Measurements from ENCODE around the gene C16orf96. TPM values are rescaled to one million over a fixed set of nuclear protein-coding genes. Genes with fewer than 3 reads are reported as not detected.

Gene C16orf96
- total and polyA plus RNA-seq, 9 donors: 0.29 to 0.91 (median 0.53) TPM

DNA sequence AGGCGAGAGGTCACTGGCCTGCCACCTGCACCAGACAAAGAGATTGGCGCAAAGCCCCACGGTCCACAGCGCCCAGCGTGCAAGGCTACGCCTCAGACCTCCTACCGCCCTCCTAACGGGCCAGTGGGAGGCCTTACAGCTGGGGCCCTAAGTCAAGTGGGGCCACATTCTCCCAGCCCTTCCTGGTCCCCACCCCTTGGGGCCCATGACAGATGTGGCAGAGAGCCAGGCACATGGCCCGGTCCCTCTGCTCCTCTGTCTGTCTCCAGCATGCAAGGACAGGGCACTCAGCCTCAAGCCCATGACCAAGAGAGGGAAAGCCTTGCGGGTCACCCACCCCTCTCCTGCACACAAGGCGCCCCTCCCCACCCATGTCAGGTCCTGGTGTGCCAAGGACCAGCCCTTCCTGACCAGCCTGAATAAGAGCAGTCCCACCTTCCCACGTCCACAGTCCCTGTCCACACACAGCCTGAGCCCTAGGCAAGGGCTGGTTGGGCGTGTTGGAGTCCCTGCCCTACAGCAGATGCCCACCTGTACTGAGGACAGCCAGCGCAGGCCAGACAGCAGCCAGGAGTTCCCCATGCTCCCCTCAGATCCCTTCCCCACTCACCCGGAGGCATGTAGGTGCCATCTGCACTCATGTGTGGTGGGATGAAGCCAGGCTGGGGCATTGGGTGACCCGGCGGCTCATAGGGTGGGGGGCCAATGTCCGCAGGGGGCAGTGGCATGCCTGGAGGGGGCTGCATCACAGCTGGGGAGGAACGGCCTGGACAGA lies 42.9 kb upstream of the C16orf96 start:
- H3K4me1 ChIP-seq (ENCODE audit: control insufficient read depth, insufficient read depth, low read length): peaks cover 30% of the 10 kb centered on the region
- no peak overlapping the region for H3K27ac ChIP-seq (ENCODE audit: low read length)

DNA sequence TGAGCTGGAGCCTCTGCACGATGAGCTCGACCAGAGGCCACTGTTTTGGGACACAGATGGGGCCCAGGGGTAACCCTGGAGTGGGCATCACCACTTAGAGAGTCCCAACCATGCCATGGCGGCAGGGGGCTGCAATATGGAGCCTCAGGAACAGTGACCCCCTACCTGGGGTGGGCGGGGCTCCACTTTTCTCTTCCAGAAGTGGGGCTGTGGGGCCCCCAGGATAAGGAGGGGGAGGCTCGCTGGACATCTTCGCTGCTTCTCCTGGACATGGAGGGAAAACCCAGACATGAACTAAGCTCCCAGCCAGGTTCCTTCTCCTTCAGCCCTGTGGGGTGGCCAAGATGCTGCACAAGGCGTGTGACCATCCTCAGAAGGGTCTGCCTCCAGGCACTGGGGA lies 42.3 kb upstream of the C16orf96 start:
- Histone ChIP-seq H3K27ac (ENCODE audit: low read length) (no peak overlapping the region), H3K36me3 (ENCODE audit: control insufficient read depth, insufficient read depth, low read length) (peaks cover 44% of the 10 kb centered on the region), H3K4me3 (ENCODE audit: low read length) (no peak overlapping the region), H3K27me3 (ENCODE audit: control insufficient read depth, insufficient read depth, low read length) (no peaks in the 10 kb centered on the region), H3K4me1 (ENCODE audit: control insufficient read depth, insufficient read depth, low read length) (peaks cover 30% of the 10 kb centered on the region), H3K9me3 (replicated peaks; ENCODE audit: control insufficient read depth, low read depth, low read length) (no peaks in the 10 kb centered on the region)
- no peak for DNase-seq
- WGBS (ENCODE audit: insufficient coverage): 78% methylated on average over 3 of the region's 7 CpGs

More for the DNA sequence above, 42.9 kb upstream of the C16orf96 start:
- Histone ChIP-seq H3K27me3 (ENCODE audit: control insufficient read depth, insufficient read depth, low read length) (no peaks in the 10 kb centered on the region), H3K36me3 (ENCODE audit: control insufficient read depth, insufficient read depth, low read length) (peaks cover 50% of the 10 kb centered on the region), H3K9me3 (replicated peaks; ENCODE audit: control insufficient read depth, low read depth, low read length) (no peaks in the 10 kb centered on the region), H3K4me3 (ENCODE audit: low read length) (no peak overlapping the region)
- no peak for DNase-seq
- WGBS (ENCODE audit: insufficient coverage): 83% methylated on average over 16 of the region's 19 CpGs

DNA sequence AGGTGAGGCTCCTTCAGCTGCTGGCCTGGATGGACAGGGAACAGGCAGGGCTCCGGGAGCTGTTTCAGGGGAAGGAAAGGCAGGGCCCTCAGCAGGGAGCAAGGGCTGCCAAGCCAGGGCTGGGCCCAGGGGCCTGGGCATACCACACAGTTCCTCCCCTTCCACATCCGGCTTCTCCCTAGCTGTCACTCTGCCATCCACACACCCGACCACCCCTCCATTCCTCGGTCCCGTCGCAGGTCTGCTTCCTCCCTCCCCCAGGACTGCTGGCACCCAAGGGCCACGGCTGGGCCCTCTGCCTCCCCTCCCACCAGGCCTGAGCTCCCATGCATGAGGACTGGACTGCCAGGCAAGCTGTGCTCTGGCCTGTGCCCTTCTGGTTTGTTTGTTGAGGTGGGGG lies 41.5 kb upstream of the C16orf96 start:
- no peak for DNase-seq
- Histone ChIP-seq H3K27me3 (ENCODE audit: control insufficient read depth, insufficient read depth, low read length) (no peaks in the 10 kb centered on the region), H3K36me3 (ENCODE audit: control insufficient read depth, insufficient read depth, low read length) (peaks cover 37% of the 10 kb centered on the region), H3K9me3 (replicated peaks; ENCODE audit: control insufficient read depth, low read depth, low read length) (no peaks in the 10 kb centered on the region), H3K4me1 (ENCODE audit: control insufficient read depth, insufficient read depth, low read length) (peaks cover 30% of the 10 kb centered on the region), H3K27ac (ENCODE audit: low read length) (peak overlapping the region; percentile 35), H3K4me3 (ENCODE audit: low read length) (no peak overlapping the region)
- 52% methylated on average over 2 of the region's 7 CpGs for WGBS (ENCODE audit: insufficient coverage)

DNA sequence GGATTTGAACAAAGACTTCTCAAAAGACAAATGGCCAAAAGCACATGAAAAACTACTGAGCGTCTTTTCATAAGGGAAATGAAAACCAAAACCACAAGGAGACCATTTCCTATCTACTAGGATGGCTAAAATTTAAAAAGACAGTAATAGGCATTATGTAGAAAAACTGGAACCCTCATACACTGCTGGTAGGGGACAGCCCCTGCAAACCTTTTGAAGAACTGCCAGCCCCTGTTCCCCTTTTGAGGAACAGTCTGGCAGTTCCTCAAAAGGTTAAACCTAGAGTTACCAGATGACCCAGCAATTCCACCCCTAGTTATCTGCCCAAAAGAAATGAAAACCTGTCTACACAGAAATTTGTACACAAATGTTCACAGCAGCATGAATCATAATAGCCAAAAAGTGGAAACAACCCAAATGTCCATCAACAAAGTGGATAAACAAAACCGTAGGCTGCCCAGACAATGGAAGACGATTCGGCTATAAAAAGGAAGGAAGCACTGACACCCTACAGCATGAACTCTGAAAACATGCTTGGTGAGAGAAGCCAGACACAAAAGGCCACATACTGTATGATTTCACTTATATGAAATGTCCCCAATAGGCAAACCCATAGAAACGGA lies 40.4 kb upstream of the C16orf96 start:
- H3K4me1 ChIP-seq (ENCODE audit: control insufficient read depth, insufficient read depth, low read length): peaks cover 30% of the 10 kb centered on the region
- WGBS (ENCODE audit: insufficient coverage): 60% methylated on average over 1 of the region's 5 CpGs
- peak; percentile 69 for DNase-seq
- no peak overlapping the region for H3K27ac ChIP-seq (ENCODE audit: low read length)
- peaks cover 29% of the 10 kb centered on the region for H3K36me3 ChIP-seq (ENCODE audit: control insufficient read depth, insufficient read depth, low read length)
- H3K27me3 ChIP-seq (ENCODE audit: control insufficient read depth, insufficient read depth, low read length): no peaks in the 10 kb centered on the region
- no peak overlapping the region for H3K4me3 ChIP-seq (ENCODE audit: low read length)
- H3K9me3 ChIP-seq (replicated peaks; ENCODE audit: control insufficient read depth, low read depth, low read length): no peaks in the 10 kb centered on the region

DNA sequence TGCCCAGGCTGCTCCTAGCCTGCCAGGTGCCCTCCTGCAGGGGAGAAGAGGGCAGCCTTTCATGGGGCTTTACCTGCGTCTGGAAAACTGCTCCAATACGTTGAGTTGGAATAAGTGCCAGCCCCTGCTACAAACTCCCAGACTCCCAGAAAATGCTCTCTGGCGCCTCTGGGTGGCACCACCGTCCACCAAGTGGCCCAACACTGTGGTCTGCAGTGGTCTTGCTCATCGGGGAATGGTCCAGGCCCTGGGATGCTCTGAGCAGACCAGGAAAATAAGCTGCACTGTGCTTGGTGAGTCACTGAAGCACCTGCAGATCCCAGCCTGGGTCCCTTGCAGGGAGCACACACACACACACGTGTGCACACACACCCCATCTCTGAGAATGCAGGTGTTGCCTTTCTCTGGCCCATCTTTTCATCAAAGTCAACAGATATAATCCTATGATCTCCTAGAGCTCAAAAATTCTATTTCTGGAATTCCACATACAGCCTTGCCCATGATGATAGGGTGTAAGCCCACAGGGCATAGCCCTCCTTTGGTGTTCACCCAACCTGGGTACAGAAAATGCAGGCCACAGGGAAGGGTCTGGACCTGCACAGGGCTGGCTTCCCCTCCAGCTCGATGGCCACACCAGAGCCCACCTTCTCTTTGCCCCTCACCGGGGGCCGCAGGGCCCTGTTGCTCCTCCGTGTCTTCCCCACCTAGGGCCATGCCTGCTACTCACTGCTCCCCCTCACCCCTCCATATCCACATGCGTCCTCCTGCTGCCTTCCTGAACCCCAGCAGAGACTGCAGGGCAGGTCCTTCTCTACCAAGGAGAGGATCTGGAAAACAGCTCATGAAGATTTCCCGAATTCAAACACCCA lies 38.1 kb upstream of the C16orf96 start:
- peak; percentile 52 for DNase-seq
- Histone ChIP-seq H3K9me3 (replicated peaks; ENCODE audit: control insufficient read depth, low read depth, low read length) (no peaks in the 10 kb centered on the region), H3K4me1 (ENCODE audit: control insufficient read depth, insufficient read depth, low read length) (peaks cover 36% of the 10 kb centered on the region), H3K27me3 (ENCODE audit: control insufficient read depth, insufficient read depth, low read length) (no peaks in the 10 kb centered on the region), H3K4me3 (ENCODE audit: low read length) (no peak overlapping the region), H3K36me3 (ENCODE audit: control insufficient read depth, insufficient read depth, low read length) (peaks cover 7% of the 10 kb centered on the region), H3K27ac (ENCODE audit: low read length) (no peak overlapping the region)
- WGBS (ENCODE audit: insufficient coverage): 49% methylated on average over 10 of the region's 12 CpGs

DNA sequence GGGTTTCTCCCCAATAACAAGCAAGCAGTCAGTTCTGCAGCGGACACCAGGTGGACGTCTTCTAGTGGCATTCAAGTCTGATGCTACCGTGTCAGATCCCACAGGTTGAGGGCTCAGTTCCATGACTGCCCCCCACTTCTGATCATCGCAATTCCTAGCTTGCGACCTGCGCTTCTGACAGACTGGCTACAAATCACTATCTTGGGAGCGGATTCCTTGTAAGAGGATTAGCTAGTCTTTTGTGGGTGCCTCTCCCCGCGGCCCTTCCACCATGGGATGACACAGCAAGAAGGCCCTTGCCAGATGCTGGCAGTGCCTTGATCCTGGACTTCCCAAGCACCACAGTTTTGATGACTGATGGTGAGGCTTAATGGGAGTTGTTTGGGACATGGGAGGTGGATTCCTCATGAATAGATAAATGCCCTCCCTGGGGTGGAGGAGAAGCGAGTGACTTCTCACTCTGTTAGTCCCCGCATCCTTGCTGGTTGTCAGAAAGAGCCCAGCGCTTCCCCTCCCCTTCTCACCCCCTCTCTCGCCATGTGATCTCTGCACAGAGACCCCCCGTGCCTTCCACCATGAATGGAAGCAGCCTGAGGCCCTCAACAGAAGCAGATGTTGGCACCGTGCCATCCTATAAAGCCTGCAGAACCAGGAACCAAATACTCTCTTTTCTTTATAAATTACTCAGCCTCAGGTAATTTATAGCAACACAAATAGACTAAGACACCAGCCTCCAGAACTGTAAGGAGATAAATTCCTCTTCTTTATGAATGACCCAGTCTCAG lies 36.7 kb upstream of the C16orf96 start:
- no peak for DNase-seq
- H3K4me1 ChIP-seq (ENCODE audit: control insufficient read depth, insufficient read depth, low read length): peaks cover 39% of the 10 kb centered on the region
- no peaks in the 10 kb centered on the region for H3K9me3 ChIP-seq (replicated peaks; ENCODE audit: control insufficient read depth, low read depth, low read length)
- 71% methylated on average over 8 of the region's 15 CpGs for WGBS (ENCODE audit: insufficient coverage)
- H3K27ac ChIP-seq (ENCODE audit: low read length): no peak overlapping the region
- H3K4me3 ChIP-seq (ENCODE audit: low read length): no peak overlapping the region
- peaks cover under 1% of the 10 kb centered on the region for H3K36me3 ChIP-seq (ENCODE audit: control insufficient read depth, insufficient read depth, low read length)
- no peaks in the 10 kb centered on the region for H3K27me3 ChIP-seq (ENCODE audit: control insufficient read depth, insufficient read depth, low read length)

DNA sequence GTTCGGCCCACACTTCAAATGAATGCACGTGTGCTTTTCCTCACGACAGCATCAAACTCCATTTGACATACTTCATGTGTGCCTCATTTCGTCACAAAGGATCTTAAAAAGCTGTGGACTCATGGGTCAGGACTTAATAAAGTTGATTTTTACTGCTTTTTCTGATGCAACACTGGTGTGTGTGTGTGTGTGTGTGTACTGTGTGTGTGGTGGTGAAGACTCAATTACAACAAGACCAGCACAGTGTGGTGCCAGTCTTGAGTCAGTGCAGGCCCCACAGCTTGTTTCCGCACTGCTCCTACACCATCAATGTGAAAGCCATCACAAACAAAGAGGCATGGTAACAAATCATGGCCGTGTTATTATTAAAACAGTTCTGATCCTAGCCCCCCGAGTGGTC lies 35.2 kb upstream of the C16orf96 start:
- no peak overlapping the region for H3K4me3 ChIP-seq (ENCODE audit: low read length)
- H3K27ac ChIP-seq (ENCODE audit: low read length): no peak overlapping the region
- no peak for DNase-seq
- no peaks in the 10 kb centered on the region for H3K27me3 ChIP-seq (ENCODE audit: control insufficient read depth, insufficient read depth, low read length)
- H3K9me3 ChIP-seq (replicated peaks; ENCODE audit: control insufficient read depth, low read depth, low read length): no peaks in the 10 kb centered on the region
- 64% methylated on average over 3 of the region's 7 CpGs for WGBS (ENCODE audit: insufficient coverage)
- peaks cover 50% of the 10 kb centered on the region for H3K4me1 ChIP-seq (ENCODE audit: control insufficient read depth, insufficient read depth, low read length)
- H3K36me3 ChIP-seq (ENCODE audit: control insufficient read depth, insufficient read depth, low read length): no peaks in the 10 kb centered on the region

DNA sequence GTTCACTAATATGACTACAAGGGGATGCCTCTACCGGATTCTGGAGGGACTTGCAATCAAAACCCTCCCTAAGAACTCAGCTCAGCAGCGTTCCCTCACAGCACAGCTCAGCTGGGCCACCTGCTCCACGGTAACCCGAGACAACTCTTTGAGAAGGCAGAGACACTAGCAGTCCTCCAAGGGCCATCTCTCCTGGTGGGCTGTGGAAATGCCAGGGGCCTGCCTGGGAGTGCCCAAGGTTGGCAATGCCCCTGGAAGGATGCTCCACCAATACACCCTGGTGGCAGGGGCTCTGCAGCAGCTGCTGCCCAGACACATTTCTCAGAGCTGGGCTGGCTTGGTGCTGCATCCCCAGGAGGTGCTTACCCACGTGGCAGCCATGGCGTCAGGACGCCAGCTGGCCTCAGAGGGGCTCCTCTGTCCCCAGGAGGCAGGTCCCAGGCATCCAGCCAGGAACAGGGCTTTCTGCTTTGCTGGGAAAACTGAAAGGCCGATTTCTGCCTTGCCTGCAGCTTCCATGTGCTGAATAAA lies 34.0 kb upstream of the C16orf96 start:
- Histone ChIP-seq H3K27me3 (ENCODE audit: control insufficient read depth, insufficient read depth, low read length) (no peaks in the 10 kb centered on the region), H3K36me3 (ENCODE audit: control insufficient read depth, insufficient read depth, low read length) (no peaks in the 10 kb centered on the region), H3K27ac (ENCODE audit: low read length) (peak overlapping the region; percentile 90), H3K4me1 (ENCODE audit: control insufficient read depth, insufficient read depth, low read length) (peaks cover 54% of the 10 kb centered on the region), H3K4me3 (ENCODE audit: low read length) (no peak overlapping the region), H3K9me3 (replicated peaks; ENCODE audit: control insufficient read depth, low read depth, low read length) (no peaks in the 10 kb centered on the region)
- peak; percentile 72 for DNase-seq
- 33% methylated on average over 7 of the region's 8 CpGs for WGBS (ENCODE audit: insufficient coverage)

DNA sequence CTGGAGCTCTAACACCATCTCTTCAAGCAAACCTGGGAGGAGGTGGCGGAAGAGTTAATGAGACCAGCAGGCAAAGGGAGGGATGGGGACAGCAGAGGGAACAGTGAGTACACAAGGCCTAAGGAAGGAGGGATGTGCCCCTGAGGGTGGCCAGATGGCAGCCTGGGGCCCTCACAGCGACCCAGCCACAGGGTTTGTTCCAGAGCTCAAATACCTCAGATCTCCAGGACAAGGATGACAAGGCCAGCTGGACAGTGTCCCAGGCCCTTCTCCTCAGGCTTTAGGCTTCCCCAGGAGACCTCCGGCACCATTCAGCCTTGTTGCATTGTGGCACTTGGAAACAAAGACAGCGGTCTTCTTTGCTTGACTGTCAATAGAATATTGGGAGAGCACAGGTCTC lies 32.5 kb upstream of the C16orf96 start:
- peaks cover 52% of the 10 kb centered on the region for H3K4me1 ChIP-seq (ENCODE audit: control insufficient read depth, insufficient read depth, low read length)

More for the DNA sequence above, 32.5 kb upstream of the C16orf96 start:
- H3K4me3 ChIP-seq (ENCODE audit: low read length): no peak overlapping the region
- 82% methylated on average over 3 of the region's 4 CpGs for WGBS (ENCODE audit: insufficient coverage)
- no peaks in the 10 kb centered on the region for H3K27me3 ChIP-seq (ENCODE audit: control insufficient read depth, insufficient read depth, low read length)
- no peak for DNase-seq
- H3K27ac ChIP-seq (ENCODE audit: low read length): peak overlapping the region; percentile 90
- H3K9me3 ChIP-seq (replicated peaks; ENCODE audit: control insufficient read depth, low read depth, low read length): no peaks in the 10 kb centered on the region
- H3K36me3 ChIP-seq (ENCODE audit: control insufficient read depth, insufficient read depth, low read length): no peaks in the 10 kb centered on the region

Data from muscle of leg (tissue), 11 donors.